Gastrocnemius medialis (tissue), 4 donors: Measurements from ENCODE around the gene ZMYND8. TPM values are rescaled to one million over a fixed set of nuclear protein-coding genes. Genes with fewer than 3 reads are reported as not detected.

Experiments
- ATAC-seq, 2 donors: fragments of 150-250 bp; one replicate each; pipeline ENCODE4 v1.9.1; 2016
- DNase-seq, 2 donors: peaks; one replicate each; pipeline ENCODE4 v3.0.0-alpha.2; 2019
- H3K27ac ChIP-seq, 4 donors: fragments of 200-600 bp; sonication (generic); 1 replicate in 1 of 4; 2 replicates in 3 of 4; pipeline ENCODE4 v1.5.1; 2016 to 2018; ENCODE audit warnings: mild to moderate bottlenecking in 2 of 4, moderate library complexity in 1 of 4
- H3K27me3 ChIP-seq, 3 donors: fragments of 200-600 bp; sonication (generic) in 2 of 3; 1 replicate in 1 of 3; 2 replicates in 2 of 3; pipeline versions ENCODE4 v1.5.1 to v1.6.0; 2016 to 2019; ENCODE audit warnings: mild to moderate bottlenecking in 1 of 3, moderate library complexity in 1 of 3
- H3K36me3 ChIP-seq, 2 donors: fragments of 200-600 bp; sonication (generic) in 1 of 2; one replicate each; pipeline ENCODE4 v1.5.1; 2017 to 2018
- H3K4me1 ChIP-seq, 2 donors: fragments of 200-600 bp; sonication (generic) in 1 of 2; one replicate each; pipeline ENCODE4 v1.5.1; 2016 to 2017; ENCODE audit warnings: mild to moderate bottlenecking in 2 of 2
- H3K4me3 ChIP-seq, 4 donors: fragments of 200-600 bp; sonication (generic) in 3 of 4; 1 replicate in 1 of 4; 2 replicates in 3 of 4; pipeline ENCODE4 v1.5.1; 2016 to 2019; ENCODE audit warnings: mild to moderate bottlenecking in 2 of 4
- H3K9me3 ChIP-seq, 3 donors: fragments of 200-600 bp; sonication (generic) in 2 of 3; 1 replicate in 1 of 3; 2 replicates in 2 of 3; pipeline ENCODE4 v1.5.1; 2016 to 2019
- POLR2A ChIP-seq, 2 donors: fragments of 450-650 bp; IDR thresholded peaks; one replicate each; pipeline ENCODE4 v1.6.1; 2017; ENCODE audit warnings: antibody characterized with exemption in 2 of 2, mild to moderate bottlenecking in 2 of 2, moderate library complexity in 2 of 2
- in situ Hi-C, 4 donors: fragments of 200-750 bp; cut with MboI; loops; one replicate each; pipeline versions ENCODE4 v1.15.0 to v1.8.0; 2017; ENCODE audit warnings: low sequenced_read_pairs in 4 of 4
- intact Hi-C: fragments of 100-400 bp; cut with DNase I; formaldehyde crosslinking; loops from one replicate; pipeline ENCODE4 v1.15.1; 2023; ENCODE audit warnings: low total_unique reads
- total RNA-seq, 4 donors: library from RNA; depleted of rRNA; stranded (reverse); fragments of >200 nt; gene quantifications; one replicate each; pipeline versions ENCODE4 v1.1.0 to v1.2.3, GENCODE V29; 2016
- TF ChIP-seq, protein P1 (sequence below), 5 experiments: fragments of 450-650 bp in 3 of 5; fragments of 200-600 bp in 2 of 5; sonication (generic) in 2 of 5; IDR thresholded peaks in 4 of 5; conservative IDR thresholded peaks in 1 of 5; 1 replicate in 4 of 5; 2 replicates in 1 of 5; pipeline ENCODE4 v1.5.1; 2016 to 2019; ENCODE audit warnings: antibody characterized with exemption in 5 of 5, mild to moderate bottlenecking in 3 of 5, moderate library complexity in 3 of 5

Gene ZMYND8
- total RNA-seq, 4 donors from 2014 or later: 15.1 to 32.2 (median 19.7) TPM

DNA sequence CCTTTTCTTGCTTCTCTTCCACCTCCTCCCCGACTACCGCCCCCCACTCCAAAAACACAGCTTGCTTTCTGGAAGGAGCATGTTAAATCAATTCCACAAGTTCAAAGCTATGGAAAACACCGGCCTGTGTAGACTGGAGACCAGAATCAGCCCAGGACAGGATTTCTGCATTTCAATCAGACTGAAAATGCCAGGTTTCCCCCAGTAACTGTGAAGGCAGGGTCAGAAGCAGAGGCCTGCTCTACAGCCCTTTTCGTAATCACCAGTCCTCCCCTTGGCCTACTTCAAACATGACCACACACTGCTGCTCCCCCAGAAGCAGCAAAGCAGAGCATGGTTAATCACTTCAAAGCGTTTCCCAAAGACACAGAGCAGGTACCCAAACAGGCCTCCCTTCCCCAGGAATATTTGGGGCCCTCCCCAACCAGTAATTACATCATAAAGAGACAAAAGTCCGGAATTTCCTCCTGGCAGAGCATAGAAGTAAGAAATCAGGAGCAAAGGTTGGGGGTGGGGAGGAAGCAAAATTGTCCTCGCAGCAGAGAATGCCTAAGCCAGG, 38.4 kb downstream of the ZMYND8 start:
- H3K4me3 ChIP-seq: peak overlapping the region; percentile 37 to 54 (median 47)
- peaks cover 64 to 70% of the 10 kb centered on the region in 2 donors for H3K4me1 ChIP-seq
- peak; percentile 18 to 35 for ATAC-seq
- no peak for TF ChIP-seq POLR2A (IDR thresholded peaks at IDR 0.05)
- TF ChIP-seq, protein P1, sequence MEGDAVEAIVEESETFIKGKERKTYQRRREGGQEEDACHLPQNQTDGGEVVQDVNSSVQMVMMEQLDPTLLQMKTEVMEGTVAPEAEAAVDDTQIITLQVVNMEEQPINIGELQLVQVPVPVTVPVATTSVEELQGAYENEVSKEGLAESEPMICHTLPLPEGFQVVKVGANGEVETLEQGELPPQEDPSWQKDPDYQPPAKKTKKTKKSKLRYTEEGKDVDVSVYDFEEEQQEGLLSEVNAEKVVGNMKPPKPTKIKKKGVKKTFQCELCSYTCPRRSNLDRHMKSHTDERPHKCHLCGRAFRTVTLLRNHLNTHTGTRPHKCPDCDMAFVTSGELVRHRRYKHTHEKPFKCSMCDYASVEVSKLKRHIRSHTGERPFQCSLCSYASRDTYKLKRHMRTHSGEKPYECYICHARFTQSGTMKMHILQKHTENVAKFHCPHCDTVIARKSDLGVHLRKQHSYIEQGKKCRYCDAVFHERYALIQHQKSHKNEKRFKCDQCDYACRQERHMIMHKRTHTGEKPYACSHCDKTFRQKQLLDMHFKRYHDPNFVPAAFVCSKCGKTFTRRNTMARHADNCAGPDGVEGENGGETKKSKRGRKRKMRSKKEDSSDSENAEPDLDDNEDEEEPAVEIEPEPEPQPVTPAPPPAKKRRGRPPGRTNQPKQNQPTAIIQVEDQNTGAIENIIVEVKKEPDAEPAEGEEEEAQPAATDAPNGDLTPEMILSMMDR (IDR thresholded peaks at IDR 0.05 in 4 of 5, conservative IDR thresholded peaks at IDR 0.05 in 1 of 5): no peak
- H3K27me3 ChIP-seq: no peaks in the 10 kb centered on the region
- peak in 1 of 2 donors; percentile 63 for DNase-seq
- in situ Hi-C loops: loop anchor here in 2 of 4 donors (5.0 to 10.0 kb wide), 2 partner anchors 39 to 47 kb away; partner anchors contain the start of gene ZMYND8 (in 1 of the 2)
- H3K36me3 ChIP-seq: no peaks in the 10 kb centered on the region
- intact Hi-C loops: loop anchor here (1.0 to 10.0 kb wide), 5 partner anchors 17 to 1961 kb away; no protein-coding TSS in a partner anchor
- no peaks in the 10 kb centered on the region for H3K9me3 ChIP-seq
- peak overlapping the region; percentile 96 to 99 (median 98) for H3K27ac ChIP-seq

DNA sequence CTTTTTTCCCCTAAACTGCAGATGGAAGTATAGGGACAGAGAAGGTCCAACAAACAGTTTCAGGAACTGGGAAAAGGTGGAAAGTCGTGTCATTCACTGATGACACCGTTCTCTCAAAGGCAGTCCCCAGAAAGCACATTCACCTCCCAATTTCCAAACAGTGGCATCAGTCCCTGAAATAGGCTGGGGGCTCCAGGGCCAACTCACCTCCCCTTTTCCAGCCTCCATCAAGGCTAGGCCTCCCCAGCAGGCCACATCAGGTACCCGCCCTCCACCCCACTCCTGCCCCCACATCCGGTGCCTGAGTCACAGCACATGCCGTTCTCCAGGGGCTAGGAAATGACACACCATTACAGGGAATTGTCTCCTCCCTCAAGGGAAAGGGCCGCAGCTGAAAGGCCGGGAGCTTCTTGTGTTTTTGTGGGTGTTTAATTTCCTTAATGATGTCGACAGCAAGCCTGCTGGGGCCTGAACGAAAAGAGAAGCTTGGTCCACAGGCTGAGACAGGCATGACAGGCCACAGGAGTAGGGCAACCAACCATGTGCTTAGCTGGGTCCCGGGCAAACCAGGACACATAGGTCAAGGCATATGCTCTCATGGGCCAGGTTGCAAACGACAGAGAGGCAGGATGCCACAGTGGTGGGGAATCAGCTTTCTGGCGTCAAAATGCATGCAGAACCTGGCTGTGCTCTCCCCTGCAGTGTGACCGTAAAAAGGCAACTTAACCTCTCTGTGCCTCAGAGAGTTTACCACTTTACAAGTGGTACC, 39.2 kb downstream of the ZMYND8 start:
- no peaks in the 10 kb centered on the region for H3K27me3 ChIP-seq
- no peaks in the 10 kb centered on the region for H3K9me3 ChIP-seq
- ATAC-seq: peak; percentile 65 to 74
- H3K27ac ChIP-seq: peak overlapping the region; percentile 96 to 99 (median 98)
- intact Hi-C loops: loop anchor here (1.0 to 10.0 kb wide), 4 partner anchors 42 to 1960 kb away; no protein-coding TSS in a partner anchor
- peaks cover 71 to 76% of the 10 kb centered on the region in 2 donors for H3K4me1 ChIP-seq
- no peaks in the 10 kb centered on the region for H3K36me3 ChIP-seq
- peak; percentile 89 to 96 for DNase-seq
- in situ Hi-C loops: loop anchor here in 2 of 4 donors (5.0 to 10.0 kb wide), 2 partner anchors 40 to 47 kb away; partner anchors contain the start of gene ZMYND8 (in 1 of the 2)
- H3K4me3 ChIP-seq: peak overlapping the region; percentile 37 to 54 (median 47)
- peak; percentile 55 to 78 for TF ChIP-seq POLR2A (IDR thresholded peaks at IDR 0.05)
- TF ChIP-seq, protein P1 (IDR thresholded peaks at IDR 0.05 in 4 of 5, conservative IDR thresholded peaks at IDR 0.05 in 1 of 5): peak in 1 of 5 experiments; percentile 27

DNA sequence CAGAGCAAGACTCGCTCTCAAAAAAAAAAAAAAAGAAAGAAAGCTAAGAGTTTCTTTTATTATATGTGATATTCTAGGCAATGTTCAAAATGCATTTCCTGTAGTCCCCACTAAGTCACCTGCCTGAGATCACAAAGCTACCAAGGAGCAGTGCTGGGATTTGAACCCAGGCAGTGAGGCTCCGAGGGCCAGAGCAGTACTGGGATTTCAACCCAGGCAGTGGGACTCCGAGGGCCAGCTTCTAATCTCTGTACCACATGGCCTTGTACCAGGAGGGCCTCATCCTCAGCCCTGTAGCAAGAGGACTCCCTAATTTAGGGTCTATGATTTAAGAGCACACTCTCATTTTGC, 39.7 kb downstream of the ZMYND8 start:
- TF ChIP-seq, protein P1 (IDR thresholded peaks at IDR 0.05 in 4 of 5, conservative IDR thresholded peaks at IDR 0.05 in 1 of 5): no peak
- TF ChIP-seq POLR2A (IDR thresholded peaks at IDR 0.05): no peak
- H3K36me3 ChIP-seq: no peaks in the 10 kb centered on the region
- peak overlapping the region; percentile 96 to 99 (median 98) for H3K27ac ChIP-seq
- intact Hi-C loops: loop anchor here (1.0 to 10.0 kb wide), 4 partner anchors 43 to 1959 kb away; no protein-coding TSS in a partner anchor
- no peak for ATAC-seq
- H3K4me1 ChIP-seq: peaks cover 71 to 81% of the 10 kb centered on the region in 2 donors
- no peaks in the 10 kb centered on the region for H3K27me3 ChIP-seq
- in situ Hi-C loops: loop anchor here in 2 of 4 donors (5.0 to 10.0 kb wide), 2 partner anchors 41 to 48 kb away; partner anchors contain the start of gene ZMYND8 (in 1 of the 2)
- DNase-seq: no peak
- no peaks in the 10 kb centered on the region for H3K9me3 ChIP-seq
- H3K4me3 ChIP-seq: no peak overlapping the region

DNA sequence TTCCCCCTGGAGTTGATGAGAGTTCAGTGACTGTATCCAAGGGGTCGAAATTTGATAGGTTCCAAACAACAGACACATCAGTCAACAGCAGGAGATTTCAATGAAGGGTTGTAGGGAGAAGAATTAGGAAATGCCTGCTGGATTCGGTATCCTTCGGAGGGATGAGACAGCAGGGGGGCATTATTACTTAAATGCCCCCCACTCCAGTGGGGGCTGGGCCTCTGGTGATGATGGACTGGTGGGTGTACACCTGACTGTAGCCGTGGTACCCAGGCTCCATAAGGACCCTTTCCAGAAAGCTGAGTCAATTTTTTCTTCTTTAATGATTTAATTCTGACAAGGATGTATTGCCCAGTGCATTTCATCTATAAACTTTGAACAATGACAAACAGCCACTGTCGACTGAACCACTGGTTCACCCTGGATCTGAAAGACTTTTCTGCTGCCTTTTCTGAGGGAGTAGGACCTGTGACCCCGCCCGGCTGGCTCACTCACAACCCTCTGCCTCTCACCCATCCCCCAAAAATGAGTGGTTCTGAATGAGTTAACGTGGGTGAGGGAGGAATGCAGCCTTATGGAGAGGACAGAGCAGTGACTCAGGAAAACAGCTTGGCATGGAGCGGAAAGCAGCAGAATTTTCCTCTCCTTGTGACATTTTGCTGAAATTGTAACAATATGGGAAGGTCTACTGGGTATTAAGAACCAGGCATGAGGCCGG, 41.0 kb downstream of the ZMYND8 start:
- H3K9me3 ChIP-seq: no peaks in the 10 kb centered on the region
- intact Hi-C loops: loop anchor here (5.0 to 10.0 kb wide), 3 partner anchors 147 to 1958 kb away; no protein-coding TSS in a partner anchor
- H3K36me3 ChIP-seq: no peaks in the 10 kb centered on the region
- in situ Hi-C loops: loop anchor here in 2 of 4 donors (5.0 to 10.0 kb wide), 2 partner anchors 42 to 49 kb away; partner anchors contain the start of gene ZMYND8 (in 1 of the 2)
- no peaks in the 10 kb centered on the region for H3K27me3 ChIP-seq
- H3K4me3 ChIP-seq: no peak overlapping the region
- DNase-seq (no peak), ATAC-seq (peak; percentile 12 to 18)
- H3K4me1 ChIP-seq: peaks cover 65 to 74% of the 10 kb centered on the region in 2 donors
- H3K27ac ChIP-seq: peak overlapping the region; percentile 96 to 99 (median 98)
- TF ChIP-seq, protein P1 (IDR thresholded peaks at IDR 0.05 in 4 of 5, conservative IDR thresholded peaks at IDR 0.05 in 1 of 5): no peak
- TF ChIP-seq POLR2A (IDR thresholded peaks at IDR 0.05): no peak
